ENCODE measurements around the gene ATG16L1. TPM values are rescaled to one million over a fixed set of nuclear protein-coding genes. Genes with fewer than 3 reads are reported as not detected.

ATG16L1 gene
- total and polyA plus RNA-seq, 7 donors: 14.3 to 46.3 (median 23.5) TPM

GRCh38 chr2:233288663-233289062, 37.2 kb downstream of the ATG16L1 start:
- Histone ChIP-seq H3K36me3 (ENCODE audit: insufficient read depth in 1 of 2, low read depth in 1 of 2) (peaks cover 30 to 99% of the 10 kb centered on the region in 2 donors), H3K27ac (no peak overlapping the region), H3K9me3 (no peaks in the 10 kb centered on the region), H3K4me3 (no peak overlapping the region), H3K27me3 (ENCODE audit: insufficient read depth in 3 of 3, low read length in 2 of 3) (no peaks in the 10 kb centered on the region), H3K4me1 (no peaks in the 10 kb centered on the region)
- DNase-seq: no peak
- no peak for TF ChIP-seq CTCF (IDR thresholded peaks at IDR 0.05)
- intact Hi-C loops (cut with DNase I): no loop called here
- WGBS, 3 donors: 72 to 80% (median 77%) methylated on average over 5 of the region's 5 CpGs
- ATAC-seq: no peak

GRCh38 chr2:233289648-233290047, 38.2 kb downstream of the ATG16L1 start:
- no peak for ATAC-seq
- intact Hi-C loops (cut with DNase I): no loop called here
- TF ChIP-seq CTCF (IDR thresholded peaks at IDR 0.05): no peak
- Histone ChIP-seq H3K4me1 (no peaks in the 10 kb centered on the region), H3K9me3 (no peaks in the 10 kb centered on the region), H3K4me3 (no peak overlapping the region), H3K27me3 (ENCODE audit: insufficient read depth in 3 of 3, low read length in 2 of 3) (no peaks in the 10 kb centered on the region), H3K27ac (no peak overlapping the region), H3K36me3 (ENCODE audit: insufficient read depth in 1 of 2, low read depth in 1 of 2) (peaks cover 32 to 99% of the 10 kb centered on the region in 2 donors)
- WGBS, 3 donors: 88 to 94% (median 90%) methylated on average over 12 of the region's 12 CpGs
- DNase-seq: no peak

- 90 to 94% (median 91%) methylated on average over 10 of the region's 10 CpGs for WGBS, 3 donors
- TF ChIP-seq CTCF (IDR thresholded peaks at IDR 0.05): no peak
- H3K27me3 ChIP-seq (ENCODE audit: insufficient read depth in 3 of 3, low read length in 2 of 3): no peaks in the 10 kb centered on the region
- peaks cover 32 to 99% of the 10 kb centered on the region in 2 donors for H3K36me3 ChIP-seq (ENCODE audit: insufficient read depth in 1 of 2, low read depth in 1 of 2)
- ATAC-seq (no peak), DNase-seq (no peak)
- no peaks in the 10 kb centered on the region for H3K4me1 ChIP-seq
- H3K4me3 ChIP-seq: no peak overlapping the region
- intact Hi-C loops (cut with DNase I): no loop called here
- H3K9me3 ChIP-seq: no peaks in the 10 kb centered on the region
- H3K27ac ChIP-seq: no peak overlapping the region
Observed at GRCh38 chr2:233290051-233290845, 38.8 kb downstream of the ATG16L1 start.

GRCh38 chr2:233295891-233296290, 44.4 kb downstream of the ATG16L1 start:
- Histone ChIP-seq H3K4me3 (no peak overlapping the region), H3K36me3 (ENCODE audit: insufficient read depth in 1 of 2, low read depth in 1 of 2) (peaks cover 12 to 54% of the 10 kb centered on the region in 2 donors), H3K9me3 (no peaks in the 10 kb centered on the region), H3K27ac (no peak overlapping the region), H3K4me1 (no peaks in the 10 kb centered on the region), H3K27me3 (ENCODE audit: insufficient read depth in 3 of 3, low read length in 2 of 3) (no peaks in the 10 kb centered on the region)
- whole genome bisulfite sequencing, 3 donors: 81 to 84% (median 82%) methylated on average over 5 of the region's 5 CpGs
- ATAC-seq: no peak
- no peak for TF ChIP-seq CTCF (IDR thresholded peaks at IDR 0.05)
- intact Hi-C loops (cut with DNase I): no loop called here
- no peak for DNase-seq
